HUDEP-2 (cell line): ENCODE measurements around the gene GAS7.
"Not testable (repeated sequence)": the region's sequence is repeated elsewhere in the genome, so short reads cannot be mapped to it uniquely, and the experiment has no call there.

Source experiments
- DNase-seq, 76 experiments: peaks; one replicate each; lab custom pipeline; 2025; ENCODE audit not compliant: unreplicated experiment in 76 of 76; lab: John Stamatoyannopoulos, UW

GAS7 gene

DNA sequence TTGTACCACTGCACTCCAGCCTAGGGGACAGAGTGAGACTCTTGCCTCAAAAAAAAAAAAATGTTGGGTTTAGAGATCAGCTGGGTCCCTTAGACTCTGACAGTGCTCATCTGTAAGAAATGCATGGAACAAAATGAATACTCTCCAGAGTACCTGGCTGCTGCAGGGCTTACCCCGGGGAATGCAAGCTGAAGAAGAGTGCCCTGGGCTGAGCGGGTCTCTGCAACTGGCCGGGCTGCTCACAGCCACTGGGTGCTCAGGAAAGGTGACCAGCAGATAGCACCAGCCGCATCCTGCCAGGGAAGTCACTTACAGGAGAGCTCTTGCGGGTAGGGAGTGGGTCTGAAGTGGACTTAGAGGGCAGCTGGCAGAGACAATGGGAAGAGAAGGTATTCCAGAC, 82.1 kb downstream of the GAS7 start:
- no peak for DNase-seq

DNA sequence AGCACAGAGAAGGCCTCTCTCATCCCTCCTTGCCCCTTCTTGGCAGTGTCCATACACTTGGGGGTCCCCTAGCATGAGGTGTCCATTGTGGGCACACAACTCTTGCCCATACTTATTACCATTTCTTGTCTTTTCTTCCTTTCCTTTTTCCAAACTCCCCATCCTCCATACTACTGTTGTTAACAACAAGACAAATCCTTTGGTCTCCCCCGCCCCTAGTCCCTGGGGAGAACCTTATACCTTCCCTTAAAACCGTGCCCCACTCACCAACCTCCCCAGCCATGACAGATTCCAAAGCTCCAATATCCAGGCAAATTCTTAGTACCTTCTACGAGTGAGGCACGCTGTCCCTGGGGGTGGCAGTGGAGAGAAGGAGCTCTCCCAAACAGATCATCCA, 82.9 kb downstream of the GAS7 start:
- DNase-seq: no peak

- no peak for DNase-seq
Observed at GRCh38 chr17:10114931-10115535, 83.4 kb downstream of the GAS7 start.

DNA sequence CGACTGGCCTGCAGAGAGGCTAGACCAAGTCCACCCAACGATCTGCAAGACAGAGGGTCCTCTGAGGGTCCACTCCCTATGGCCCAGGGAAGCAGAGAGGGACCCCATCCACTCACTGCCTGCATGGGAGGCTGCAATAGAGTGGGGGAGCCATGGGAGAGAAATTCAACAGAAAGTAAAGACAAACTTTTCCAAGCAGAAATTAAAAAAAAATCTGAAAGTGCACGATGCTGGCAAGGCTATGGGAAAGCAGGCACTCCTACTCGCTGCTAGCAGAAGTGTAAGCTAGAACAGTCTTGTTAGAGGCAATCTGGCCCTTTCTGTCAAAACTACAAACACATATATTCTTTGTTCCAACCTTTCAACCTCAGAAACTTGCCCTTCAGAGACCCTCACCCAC, 85.4 kb downstream of the GAS7 start:
- no peak for DNase-seq

- no peak for DNase-seq
Observed at GRCh38 chr17:10111907-10112452, 86.4 kb downstream of the GAS7 start.

DNA sequence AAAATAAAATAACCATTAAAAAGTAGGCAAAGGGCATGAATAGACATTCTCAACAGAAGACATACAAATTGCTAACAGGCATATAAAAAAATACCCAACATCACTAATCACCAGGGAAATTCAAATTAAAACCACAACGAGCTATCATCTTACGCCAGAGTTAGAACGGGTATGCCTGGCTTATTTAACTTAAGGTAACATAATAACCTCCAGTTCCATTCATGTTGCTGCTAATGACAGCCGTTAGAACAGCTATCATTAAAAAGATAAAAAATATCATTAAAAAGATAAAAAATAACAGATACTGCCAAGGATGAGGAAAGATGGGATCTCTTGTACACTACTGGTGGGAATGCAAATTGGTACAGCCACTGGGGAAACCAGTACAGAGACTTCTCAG, 89.3 kb downstream of the GAS7 start:
- DNase-seq: no peak

DNA sequence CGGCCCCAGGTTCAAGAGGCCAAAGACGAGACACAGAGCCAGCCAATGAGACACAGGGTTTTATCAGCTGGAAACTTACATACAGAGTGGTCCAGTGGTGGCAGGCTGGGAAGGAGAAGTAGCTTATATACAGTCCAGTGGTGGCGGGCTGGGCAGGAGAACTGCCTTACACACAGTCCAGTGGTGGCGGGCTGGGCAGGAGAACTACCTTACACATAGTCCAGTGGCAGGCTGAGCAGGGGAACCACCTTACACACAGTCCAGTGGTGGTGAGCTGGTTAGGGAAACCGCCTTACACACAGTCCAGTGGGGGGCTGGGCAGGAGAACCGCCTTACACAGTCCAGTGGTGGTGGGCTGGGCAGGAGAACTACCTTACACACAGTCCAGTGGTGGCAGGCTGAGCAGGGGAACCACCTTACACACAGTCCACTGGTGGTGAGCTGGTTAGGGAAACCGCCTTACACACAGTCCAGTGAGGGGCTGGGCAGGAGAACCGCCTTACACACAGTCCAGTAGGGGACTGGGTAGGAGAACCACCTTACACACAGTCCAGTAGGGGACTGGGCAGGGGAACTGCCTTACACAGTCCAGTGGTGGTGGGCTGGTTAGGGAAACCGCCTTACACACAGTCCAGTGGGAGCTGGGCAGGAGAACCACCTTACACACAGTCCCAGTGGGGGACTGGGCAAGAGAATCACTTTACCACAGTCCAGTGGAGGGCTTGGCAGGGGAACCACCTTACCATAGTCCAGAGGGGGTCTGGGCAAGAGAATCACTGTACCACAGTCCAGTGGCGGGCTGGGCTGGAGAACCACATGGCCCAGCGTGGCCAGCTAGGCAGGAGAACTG, 90.9 kb downstream of the GAS7 start:
- DNase-seq: no peak

DNA sequence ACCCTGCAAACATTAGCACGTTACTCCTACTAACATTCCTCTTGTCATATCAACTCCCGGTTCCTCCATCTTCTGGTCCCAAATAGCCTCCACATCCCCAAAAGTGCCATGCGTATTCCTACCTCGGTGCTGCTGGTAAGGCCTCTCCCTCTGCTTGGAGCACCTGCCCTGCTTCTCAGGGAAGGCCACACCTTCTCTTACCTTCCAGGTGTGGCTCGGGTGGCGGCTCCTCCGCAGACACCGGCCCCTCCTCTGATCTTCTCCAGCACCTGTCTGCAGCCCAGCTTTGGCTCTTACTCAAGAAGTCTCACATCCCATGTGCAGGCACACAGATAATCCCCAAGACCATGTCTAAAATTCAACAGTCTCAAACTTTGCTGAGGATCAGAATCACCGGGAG, 92.3 kb downstream of the GAS7 start:
- DNase-seq: no peak

DNA sequence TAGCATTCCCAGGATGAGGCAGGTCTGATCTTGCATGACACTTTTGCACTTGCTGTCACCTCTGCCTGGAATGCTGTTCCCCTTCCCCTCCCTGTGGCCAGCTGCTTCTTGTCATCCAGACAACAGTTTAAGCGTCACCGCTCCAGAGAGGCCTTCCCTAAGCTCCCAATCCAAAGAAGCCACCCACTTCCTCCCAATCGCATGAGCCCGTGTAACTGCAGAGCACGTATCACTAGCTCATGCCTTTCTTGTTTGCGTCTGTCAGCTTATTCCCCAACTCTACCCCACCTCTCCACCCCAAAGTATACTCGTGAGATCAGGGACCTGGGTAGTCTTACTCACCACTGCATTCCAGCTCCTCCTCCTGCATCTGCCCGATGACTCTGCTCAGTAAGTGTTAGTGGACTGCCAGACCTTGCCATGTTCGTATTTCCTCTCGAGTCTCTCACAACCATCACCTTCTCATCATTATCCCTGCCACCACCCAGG, 92.8 kb downstream of the GAS7 start:
- no peak for DNase-seq

GRCh38 chr17:10103712-10104111, 94.7 kb downstream of the GAS7 start:
- DNase-seq: no peak

GRCh38 chr17:10102817-10103216, 95.6 kb downstream of the GAS7 start:
- no peak for DNase-seq

DNA sequence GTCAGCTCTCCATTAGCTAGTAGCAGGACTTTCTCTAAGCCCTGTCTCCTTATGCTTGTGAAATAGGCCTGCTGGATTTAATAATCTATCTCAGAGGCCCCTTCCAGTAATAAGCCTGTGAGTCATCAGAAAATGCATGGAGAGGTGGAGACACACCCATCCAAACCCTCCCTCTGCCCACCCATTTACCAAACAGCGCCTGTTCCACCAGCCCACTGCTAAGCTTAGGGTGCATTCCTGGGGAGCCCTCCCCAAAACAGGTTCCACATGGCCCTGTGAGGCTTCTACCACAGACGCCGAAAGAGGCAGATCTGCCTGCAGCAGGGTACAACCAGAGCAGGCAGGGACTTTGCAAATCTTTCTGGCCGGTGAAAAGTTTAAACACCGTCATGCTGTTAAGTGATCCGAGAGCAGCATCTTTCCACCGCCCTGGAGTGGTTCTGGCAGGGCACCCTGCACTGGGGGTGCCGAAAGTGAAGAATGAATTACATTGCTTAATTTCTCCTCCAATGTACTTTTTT, 99.3 kb downstream of the GAS7 start:
- DNase-seq: no peak

GRCh38 chr17:10096596-10096995, 101.8 kb downstream of the GAS7 start:
- DNase-seq: no peak

DNA sequence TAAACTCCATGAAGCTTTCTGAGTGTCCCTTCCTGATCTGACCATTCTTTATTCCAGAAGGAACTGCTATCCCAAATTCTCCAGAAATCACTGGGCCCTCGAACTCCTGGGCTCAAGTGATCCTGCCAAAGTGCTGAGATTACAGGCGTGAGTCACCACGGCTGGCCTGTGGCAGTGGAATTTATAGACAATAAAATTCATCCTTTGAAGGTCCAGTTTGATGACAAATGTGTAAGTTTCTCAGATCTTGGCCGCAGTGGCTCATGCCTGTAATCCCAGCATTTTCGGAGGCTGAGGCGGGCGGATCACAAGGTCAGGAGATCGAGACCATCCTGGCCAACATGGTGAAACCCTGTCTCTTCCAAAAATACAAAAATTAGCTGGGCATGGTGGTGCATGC, 103.1 kb downstream of the GAS7 start:
- DNase-seq: not testable (repeated sequence)

DNA sequence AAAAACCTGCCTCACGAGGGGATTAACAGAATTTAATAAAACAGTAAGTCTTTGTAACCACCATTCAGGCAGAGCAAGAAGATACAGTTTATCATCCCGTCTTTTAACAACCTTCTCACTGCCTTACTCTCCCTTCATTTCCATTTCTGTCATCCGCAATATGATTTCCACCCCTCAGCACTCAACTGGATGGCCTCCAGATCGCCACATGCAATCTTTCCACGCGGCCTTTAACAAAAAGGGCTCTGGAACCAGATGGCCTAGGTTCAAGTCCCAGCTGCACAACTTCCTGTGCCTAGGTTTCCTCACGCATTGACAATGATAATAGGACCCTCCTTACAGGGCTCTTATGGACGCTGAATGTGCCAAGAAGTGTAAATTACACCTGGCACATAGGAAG, 103.6 kb downstream of the GAS7 start:
- no peak for DNase-seq

GRCh38 chr17:10092595-10092994, 105.8 kb downstream of the GAS7 start:
- DNase-seq: no peak

- DNase-seq: no peak
Observed at GRCh38 chr17:10091046-10091445, 107.4 kb downstream of the GAS7 start.

- no peak for DNase-seq
Observed at GRCh38 chr17:10089196-10089804, 109.1 kb downstream of the GAS7 start.

DNA sequence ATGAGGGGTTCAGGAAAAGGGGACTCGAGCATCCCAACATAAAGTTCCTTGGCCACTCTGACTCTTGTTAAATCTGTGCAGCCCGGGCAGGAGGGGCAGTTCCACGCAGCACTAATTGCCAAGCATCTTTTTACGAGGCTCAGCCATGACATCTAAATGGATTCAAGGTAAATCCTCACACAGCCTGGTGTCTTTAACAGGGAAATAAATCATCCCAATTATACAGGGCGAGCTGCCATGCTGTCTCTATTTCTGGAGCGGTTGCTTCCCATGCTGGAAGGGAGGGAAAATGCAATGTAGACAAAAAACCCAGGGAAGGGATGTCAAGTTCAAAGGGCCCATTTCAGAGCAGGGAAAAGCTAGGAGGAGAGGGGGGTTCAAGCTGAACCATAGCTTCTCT, 110.0 kb downstream of the GAS7 start:
- DNase-seq: no peak

DNA sequence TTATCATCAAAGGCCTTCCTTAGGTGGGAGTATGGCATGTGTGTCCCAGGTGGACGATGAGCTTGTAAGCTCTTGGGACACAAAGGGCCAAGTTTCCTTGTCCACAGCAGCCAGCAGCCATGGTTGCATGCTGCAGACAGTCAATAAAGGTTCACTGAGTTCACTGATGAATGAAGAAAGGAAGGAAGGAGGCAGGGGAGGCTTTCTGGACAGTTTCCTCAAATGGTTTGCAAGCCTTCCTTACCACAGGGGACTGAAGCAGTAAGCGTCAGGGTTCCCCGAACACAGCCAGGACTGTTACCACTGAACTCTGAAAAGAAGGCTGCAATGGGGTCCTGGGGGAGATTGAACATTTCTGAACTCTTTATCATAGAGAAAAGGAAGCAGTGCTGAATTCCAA, 111.1 kb downstream of the GAS7 start:
- DNase-seq: no peak

- DNase-seq: no peak
Observed at GRCh38 chr17:10083864-10084263, 114.5 kb downstream of the GAS7 start.
